ENCODE results near the gene RNF187. TPM values are rescaled to one million over a fixed set of nuclear protein-coding genes. Genes with fewer than 3 reads are reported as not detected.

The RNF187 gene
- total and polyA plus RNA-seq, 2 of the 13 experiments (the other 11 are each of a cell fraction or from before 2014, with no cell fraction given): 41.3 to 59.4 TPM

GRCh38 chr1:228486596-228487335, 416 bp upstream of the RNF187 start (continued):
- TF ChIP-seq, protein P1, sequence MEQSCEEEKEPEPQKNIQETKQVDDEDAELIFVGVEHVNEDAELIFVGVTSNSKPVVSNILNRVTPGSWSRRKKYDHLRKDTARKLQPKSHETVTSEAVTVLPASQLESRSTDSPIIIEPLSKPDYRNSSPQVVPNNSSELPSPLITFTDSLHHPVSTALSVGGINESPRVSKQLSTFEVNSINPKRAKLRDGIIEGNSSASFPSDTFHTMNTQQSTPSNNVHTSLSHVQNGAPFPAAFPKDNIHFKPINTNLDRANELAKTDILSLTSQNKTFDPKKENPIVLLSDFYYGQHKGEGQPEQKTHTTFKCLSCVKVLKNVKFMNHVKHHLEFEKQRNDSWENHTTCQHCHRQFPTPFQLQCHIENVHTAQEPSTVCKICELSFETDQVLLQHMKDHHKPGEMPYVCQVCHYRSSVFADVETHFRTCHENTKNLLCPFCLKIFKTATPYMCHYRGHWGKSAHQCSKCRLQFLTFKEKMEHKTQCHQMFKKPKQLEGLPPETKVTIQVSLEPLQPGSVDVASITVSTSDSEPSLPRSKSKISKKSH (CRISPR knock-in tag; IDR thresholded peaks at IDR 0.05; ENCODE audit: borderline replicate concordance): no peak
- TF ChIP-seq ZNF569 (CRISPR knock-in tag; IDR thresholded peaks at IDR 0.05; ENCODE audit: borderline replicate concordance) (no peak), MLLT10 (CRISPR knock-in tag; IDR thresholded peaks at IDR 0.05) (no peak), SRSF4 (IDR thresholded peaks at IDR 0.05; ENCODE audit: low read depth, low read length, poor library complexity, severe bottlenecking) (no peak), ZNF574 (CRISPR knock-in tag; IDR thresholded peaks at IDR 0.05) (peak; percentile 82), GPN1 (CRISPR knock-in tag; IDR thresholded peaks at IDR 0.05; ENCODE audit: borderline replicate concordance) (no peak; the same call in 1 of the 2 replicates), ZNF737 (CRISPR knock-in tag; IDR thresholded peaks at IDR 0.05; ENCODE audit: borderline replicate concordance) (0 out of 2 replicates have a peak, but pooled peaks have one; percentile 64), IKZF5 (CRISPR knock-in tag; IDR thresholded peaks at IDR 0.05) (peak; percentile 79), POLR2G (IDR thresholded peaks at IDR 0.05; ENCODE audit: low read depth, low read length) (peak; percentile 65; the same call in 1 of the 2 replicates), ZNF230 (CRISPR knock-in tag; IDR thresholded peaks at IDR 0.05) (peak; percentile 89), ZNF260 (CRISPR knock-in tag; IDR thresholded peaks at IDR 0.05; ENCODE audit: borderline replicate concordance, low read depth) (no peak), ZNF792 (CRISPR knock-in tag; IDR thresholded peaks at IDR 0.05) (peak; percentile 64; the same call in 1 of the 2 replicates), HDAC6 (IDR thresholded peaks at IDR 0.05; ENCODE audit: low read depth, low read length) (no peak), KIAA2018 (CRISPR knock-in tag; IDR thresholded peaks at IDR 0.05; ENCODE audit: borderline replicate concordance) (no peak)
